GM18505 (cell line): ENCODE results near the gene CXXC4.

ENCODE experiments used
- ATAC-seq: cut with Tn5 transposase; IDR thresholded peaks from one replicate; pipeline ENCODE4 v1.9.1; 2021; ENCODE audit not compliant: unreplicated experiment
- POLR2A ChIP-seq: IDR thresholded peaks from 4 replicates; pipeline ENCODE4 v1.6.1; 2011; ENCODE audit warnings: borderline replicate concordance; ENCODE audit not compliant: insufficient read depth, insufficient read length; ENCODE audit errors: extremely low read depth

The CXXC4 gene

DNA sequence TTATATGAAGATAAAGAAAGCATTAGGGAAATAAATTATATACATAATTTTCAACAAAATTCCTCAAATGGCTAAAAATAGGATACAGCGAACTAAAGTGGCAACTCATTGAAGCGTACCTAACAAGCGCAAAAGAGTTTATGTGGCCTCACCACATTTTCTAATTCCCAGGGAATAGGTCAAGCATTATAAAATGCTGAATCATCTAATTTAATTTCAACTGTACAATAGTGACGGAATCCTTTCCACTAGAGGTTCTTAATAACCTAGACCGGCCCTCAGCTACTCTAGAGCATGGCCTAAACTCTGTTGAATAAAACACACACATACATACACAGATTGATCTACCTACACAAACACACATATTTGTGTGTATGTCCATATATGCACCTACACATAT is 29.1 kb downstream of the CXXC4 start:
- TF ChIP-seq POLR2A: no peak
- no peak for ATAC-seq

DNA sequence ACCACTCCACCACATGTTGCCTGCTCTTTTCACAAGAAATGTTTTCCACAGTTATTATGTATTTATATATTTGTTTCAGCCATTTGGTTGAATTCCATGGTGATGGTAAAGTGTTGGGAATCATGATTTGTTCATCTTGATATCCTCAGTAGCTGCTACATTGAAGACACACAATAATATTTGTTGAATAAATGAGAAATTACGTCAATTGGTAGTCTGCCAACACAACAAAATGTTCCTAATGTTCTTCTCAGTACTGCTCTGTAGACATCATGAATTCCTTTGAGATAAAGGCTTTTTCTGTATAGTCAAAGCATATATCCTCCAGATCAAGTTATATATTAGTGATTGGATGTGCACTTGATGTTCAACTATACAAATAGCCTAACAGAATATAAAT is 29.5 kb downstream of the CXXC4 start:
- no peak for ATAC-seq
- no peak for TF ChIP-seq POLR2A

DNA sequence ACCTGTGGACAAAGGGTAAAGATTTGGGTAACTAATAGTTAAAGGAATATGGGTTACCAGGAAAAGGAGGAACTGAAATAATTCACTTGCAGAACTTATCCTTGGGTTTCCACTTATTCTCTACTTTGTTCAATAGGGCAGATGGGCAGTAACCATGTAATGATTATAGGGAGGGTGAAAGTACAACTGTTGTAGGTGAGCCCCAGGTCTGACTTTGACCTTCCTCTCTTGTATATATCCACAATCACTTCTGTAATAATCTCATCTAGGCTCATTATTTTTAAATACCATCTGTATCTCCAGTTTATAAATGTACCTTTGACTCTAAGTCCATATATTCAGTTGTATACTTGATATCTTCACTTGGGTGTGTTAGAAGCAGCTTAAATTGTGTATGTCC is 32.1 kb downstream of the CXXC4 start:
- ATAC-seq: no peak
- no peak for TF ChIP-seq POLR2A

DNA sequence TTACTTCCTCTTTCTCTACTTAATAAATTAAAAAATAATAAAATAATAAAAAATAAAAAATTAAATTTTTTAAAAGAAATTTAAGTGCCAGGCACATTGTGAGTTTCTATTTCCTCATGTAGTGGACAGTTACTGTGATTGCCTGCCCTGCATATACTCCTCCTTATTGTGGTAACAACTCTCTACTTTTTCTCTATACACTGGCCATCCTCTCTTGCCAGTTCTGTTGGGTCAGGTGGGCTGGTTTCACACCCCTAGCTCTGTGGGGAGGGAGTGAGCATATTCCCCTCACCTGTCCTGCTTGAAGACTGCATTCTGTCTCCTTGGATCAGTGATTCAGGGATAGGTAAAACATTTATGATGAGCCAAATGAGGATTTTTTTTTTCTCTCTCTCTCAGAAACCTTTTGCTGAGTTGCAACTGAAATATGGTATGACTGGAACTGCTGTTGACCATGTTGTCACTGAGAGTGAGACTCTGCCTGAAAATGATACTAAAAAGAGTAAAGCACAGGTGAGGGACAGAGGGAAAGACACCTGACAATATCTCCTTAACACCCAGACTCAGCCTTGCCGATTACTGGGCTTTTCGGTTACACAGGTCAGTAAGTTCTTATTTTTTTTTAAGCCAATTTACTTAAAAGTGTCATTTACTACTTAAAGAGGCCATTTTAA is 37.2 kb downstream of the CXXC4 start:
- TF ChIP-seq POLR2A: no peak
- no peak for ATAC-seq

DNA sequence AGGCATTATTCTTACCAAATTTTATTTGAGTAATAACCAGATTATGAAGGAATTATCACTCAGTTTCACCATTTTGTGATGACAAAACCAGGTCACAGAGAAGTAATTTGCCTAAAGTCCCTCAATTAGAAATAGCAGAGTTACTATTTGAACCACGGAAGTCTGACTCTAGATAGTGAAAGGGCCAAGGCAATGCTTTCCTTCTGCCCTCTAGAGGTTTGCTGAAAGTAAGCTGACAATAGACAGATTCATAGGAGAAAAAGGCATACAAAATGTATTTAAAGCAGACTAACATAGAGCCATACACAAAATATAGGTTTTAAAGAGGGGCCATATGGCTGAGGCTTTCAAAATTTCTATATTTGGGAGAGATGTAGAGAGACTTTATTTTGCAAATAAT is 43.1 kb downstream of the CXXC4 start:
- no peak for TF ChIP-seq POLR2A
- no peak for ATAC-seq

DNA sequence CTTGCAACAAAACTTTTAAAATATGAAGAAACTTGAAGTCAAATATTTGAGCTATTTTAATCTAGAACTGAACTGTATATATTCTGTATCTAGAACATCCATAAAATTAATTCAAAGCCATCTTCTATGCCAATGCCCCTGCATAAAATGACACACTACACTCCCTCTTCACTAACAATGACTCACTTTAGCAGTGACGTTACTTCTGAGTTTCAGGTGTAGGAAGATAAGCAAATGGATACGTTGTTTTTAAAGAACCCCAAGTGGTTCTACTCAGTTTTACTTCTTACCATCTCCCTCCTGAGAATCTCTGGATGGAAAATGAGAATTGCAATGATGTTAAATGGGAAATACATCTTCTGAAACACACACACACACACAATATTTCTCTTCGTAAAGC is 45.2 kb downstream of the CXXC4 start:
- no peak for ATAC-seq
- no peak for TF ChIP-seq POLR2A

DNA sequence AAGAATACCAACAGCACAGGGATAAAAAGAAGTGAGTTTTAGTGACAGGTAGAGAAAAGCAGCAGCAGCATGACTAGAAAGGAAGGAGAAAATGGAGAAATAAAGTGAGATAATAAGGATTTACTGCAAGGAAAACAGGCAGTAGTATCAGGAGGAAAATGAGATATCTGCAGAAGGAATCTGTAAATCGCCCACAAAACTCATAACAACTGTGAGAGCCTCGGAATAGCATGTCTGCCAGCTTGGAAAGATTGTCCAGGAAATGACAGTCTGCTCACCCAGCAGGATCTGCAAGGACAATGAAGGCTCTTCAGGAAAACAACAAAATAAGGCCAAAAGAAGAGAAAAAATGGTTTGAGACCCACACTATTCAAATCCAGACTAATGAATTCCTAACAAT is 47.4 kb downstream of the CXXC4 start:
- no peak for TF ChIP-seq POLR2A
- no peak for ATAC-seq

DNA sequence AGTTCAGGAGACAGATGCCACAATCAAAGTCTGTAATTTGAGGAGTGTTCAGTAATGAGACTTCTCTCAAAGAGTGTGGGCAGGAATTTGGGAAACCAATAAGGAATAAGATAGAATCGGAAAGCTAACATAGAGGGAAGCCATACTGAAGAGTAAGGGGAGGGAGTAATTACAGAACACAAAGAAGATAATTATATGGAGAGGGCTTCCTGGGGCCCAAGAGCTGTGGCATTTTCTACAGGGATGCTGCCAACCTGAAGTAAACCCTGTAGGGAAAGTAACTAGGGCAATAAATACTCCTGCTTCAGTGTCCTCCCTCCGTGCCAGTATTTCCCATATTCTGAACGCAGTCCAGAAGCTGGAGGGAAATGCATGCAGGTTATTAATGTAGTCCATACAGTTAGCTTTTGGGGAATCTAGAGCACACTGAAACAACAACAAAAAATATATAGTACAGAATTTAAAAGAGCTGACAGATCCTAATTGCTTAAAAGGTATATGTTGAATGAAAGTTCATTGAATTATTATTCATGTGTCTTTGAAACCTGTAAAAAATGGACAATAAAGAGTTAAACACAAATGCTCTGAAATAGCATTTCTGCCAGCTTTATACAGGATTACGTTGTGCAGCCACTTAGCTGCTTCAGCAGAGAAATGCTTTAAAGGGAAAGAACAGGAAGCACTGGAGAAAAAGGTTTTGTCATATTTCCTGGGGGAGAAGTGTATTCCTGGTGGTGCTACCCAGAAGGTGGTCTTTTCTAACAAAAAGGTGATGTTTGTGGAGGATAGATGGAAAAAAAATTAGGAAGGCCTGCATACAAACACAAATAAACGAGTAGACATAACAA is 48.0 kb downstream of the CXXC4 start:
- TF ChIP-seq POLR2A: no peak
- ATAC-seq: no peak

DNA sequence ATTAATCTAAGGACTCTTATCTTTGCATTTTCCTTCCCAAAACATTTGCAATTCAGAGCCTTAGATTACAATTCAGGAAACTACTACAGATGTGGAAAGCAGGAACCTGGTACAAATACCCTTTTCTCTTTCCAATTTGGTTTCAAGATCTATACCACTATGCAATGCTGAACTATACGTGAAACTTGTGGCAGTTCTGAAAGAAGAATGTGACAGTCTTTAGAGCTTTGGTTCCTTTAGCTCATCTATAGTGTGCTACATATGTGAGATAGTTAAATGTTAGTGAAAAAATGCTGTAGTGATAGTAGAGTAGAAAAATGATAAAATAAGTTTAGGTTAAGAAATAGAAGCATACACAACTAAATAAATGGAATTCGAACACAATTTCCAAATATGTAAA is 50.0 kb downstream of the CXXC4 start:
- no peak for ATAC-seq
- TF ChIP-seq POLR2A: no peak

DNA sequence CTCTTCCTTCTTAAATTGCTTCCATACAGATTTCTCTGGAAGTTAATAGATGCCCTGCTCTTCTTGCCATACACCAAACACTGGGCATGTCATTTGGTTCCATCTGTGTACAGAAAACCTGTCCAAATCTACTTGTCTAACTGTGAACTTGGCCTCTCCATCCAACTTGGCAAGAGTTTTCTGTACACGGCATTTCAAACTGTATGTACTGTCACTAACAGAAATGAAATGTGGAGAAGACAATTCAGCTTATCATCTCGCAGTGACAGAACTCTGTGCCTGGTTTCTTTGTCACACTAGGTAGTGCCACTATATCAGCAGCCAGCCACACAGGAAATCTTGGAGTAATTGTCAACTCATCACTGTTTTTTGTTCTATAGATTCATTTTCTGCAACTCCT is 58.2 kb downstream of the CXXC4 start:
- TF ChIP-seq POLR2A: no peak
- ATAC-seq: no peak

DNA sequence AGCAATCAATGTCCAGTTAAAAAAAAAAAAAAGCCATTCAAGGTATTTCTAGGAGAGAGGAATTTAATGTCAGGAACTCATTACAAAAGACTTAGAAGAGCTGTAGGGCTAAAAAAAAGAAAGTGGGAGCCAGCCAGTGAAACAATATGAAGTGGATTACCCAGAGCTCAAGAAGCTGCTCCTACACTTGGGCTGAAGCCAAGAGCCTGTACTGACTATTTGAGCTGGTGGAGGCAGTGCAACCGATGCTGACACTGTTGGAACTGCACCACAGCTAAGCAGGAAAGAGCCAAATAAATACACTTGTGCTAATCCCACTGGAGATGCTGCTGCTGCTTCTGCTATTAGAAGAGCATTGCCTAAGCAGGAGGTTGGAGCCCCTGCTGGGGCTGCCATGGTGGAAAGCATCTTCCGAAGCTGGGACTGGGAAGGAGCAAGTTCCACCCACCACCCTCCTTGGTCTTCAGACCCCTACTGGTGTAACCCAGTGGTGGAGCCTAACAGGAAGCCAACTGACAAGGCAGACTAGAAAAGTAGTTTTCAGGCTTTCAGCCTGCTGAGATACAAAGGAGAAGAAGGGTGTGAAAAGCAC is 65.4 kb downstream of the CXXC4 start:
- TF ChIP-seq POLR2A: no peak
- no peak for ATAC-seq

DNA sequence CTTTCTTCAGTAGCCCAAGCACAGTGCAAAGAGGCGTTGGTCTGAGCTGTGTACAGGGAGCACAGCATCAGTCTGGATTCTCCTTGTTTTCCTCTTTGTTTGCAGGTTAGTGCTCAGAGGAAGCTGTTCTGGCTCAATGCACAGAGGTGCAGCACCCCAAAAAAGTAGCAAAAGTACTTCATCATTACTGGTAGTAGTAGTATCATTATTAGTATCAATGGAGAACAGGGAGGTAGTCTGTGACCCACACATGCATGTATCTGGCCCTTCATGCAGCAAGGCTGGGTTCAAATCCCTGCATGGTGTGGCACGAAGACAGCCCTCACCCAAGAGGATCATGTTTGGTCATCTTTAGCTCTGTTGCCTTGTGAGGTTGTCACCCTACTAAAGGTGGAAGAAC is 68.7 kb downstream of the CXXC4 start:
- TF ChIP-seq POLR2A: no peak
- ATAC-seq: no peak

DNA sequence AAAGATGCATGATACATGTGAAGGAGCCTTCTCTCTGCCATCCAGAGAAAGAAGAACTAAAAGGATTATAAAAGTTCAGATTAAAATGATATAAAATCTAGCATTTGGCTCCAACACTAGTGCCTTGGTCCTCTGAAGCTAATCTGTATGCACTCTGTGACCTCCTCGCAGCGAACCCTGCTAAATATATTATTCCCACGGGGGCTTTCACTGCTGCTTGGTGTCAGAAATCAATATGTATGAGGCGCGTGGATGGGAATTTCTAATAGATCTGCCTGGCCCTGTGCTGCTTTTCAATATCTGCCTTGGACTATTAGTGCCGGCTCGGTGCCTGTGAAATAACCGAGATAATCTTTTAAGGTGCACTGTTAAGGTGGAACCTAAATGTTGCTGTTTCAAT is 69.7 kb downstream of the CXXC4 start:
- TF ChIP-seq POLR2A: no peak
- no peak for ATAC-seq

DNA sequence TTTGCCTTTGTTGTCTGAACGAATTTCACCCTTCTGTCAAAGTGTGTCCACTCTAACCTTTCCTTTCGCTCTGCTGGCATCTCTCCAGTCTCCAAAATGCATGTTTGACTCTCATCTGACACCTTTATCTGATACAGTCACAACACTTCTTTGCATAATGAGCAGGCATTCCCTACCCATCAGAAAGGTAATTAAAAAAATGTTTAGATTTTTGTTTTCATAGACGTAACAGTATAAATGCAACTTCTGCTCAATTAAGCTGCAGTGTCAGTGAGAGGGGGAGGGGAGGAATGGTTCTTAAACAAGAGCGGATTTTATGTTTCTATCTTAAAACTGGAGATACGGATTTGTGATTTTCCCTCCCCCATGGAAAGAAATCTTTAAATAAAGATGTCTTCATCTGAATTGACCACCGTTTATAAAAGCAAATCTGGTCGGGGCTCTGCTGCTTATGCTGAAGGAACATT is 70.2 kb downstream of the CXXC4 start:
- no peak for ATAC-seq
- no peak for TF ChIP-seq POLR2A
